Erythroblast (primary cell): ENCODE results near the gene SPATA17.

Source experiments
- DNase-seq, 2 experiments: peaks; one replicate each; lab custom pipeline; 2025; lab: John Stamatoyannopoulos, UW
- GATA1 ChIP-seq: IDR thresholded peaks from 2 replicates; pipeline ENCODE4 v1.6.1; 2011; ENCODE audit warnings: low read depth, mild to moderate bottlenecking, control low read depth, low read length, moderate library complexity
- POLR2A ChIP-seq: IDR thresholded peaks from 2 replicates; pipeline ENCODE4 v1.6.1; 2011; ENCODE audit warnings: mild to moderate bottlenecking, low read length

Gene SPATA17

GRCh38 chr1:217856342-217857034, 225.3 kb downstream of the SPATA17 start:
- TF ChIP-seq POLR2A = no peak
- no peak for TF ChIP-seq GATA1

GRCh38 chr1:217857061-217857460, 225.9 kb downstream of the SPATA17 start:
- no peak for TF ChIP-seq POLR2A
- no peak for TF ChIP-seq GATA1
- no peak for DNase-seq

More at GRCh38 chr1:217856342-217857034, 225.3 kb downstream of the SPATA17 start:
- DNase-seq = no peak

GRCh38 chr1:217861658-217862057, 230.5 kb downstream of the SPATA17 start:
- DNase-seq = no peak
- TF ChIP-seq GATA1 = no peak
- TF ChIP-seq POLR2A = no peak

GRCh38 chr1:217867446-217867995, 236.4 kb downstream of the SPATA17 start:
- TF ChIP-seq GATA1 (no peak), POLR2A (no peak)
- DNase-seq = no peak

GRCh38 chr1:217871955-217872354, 240.8 kb downstream of the SPATA17 start:
- DNase-seq = no peak
- TF ChIP-seq GATA1 (no peak), POLR2A (no peak)

- TF ChIP-seq GATA1 (no peak), POLR2A (no peak)
- no peak for DNase-seq
These were observed 244.1 kb downstream of the SPATA17 start for GRCh38 chr1:217875229-217875628.

GRCh38 chr1:217876401-217876800, 245.3 kb downstream of the SPATA17 start:
- DNase-seq = no peak
- TF ChIP-seq POLR2A (no peak), GATA1 (no peak)

- TF ChIP-seq GATA1 (no peak), POLR2A (no peak)
- no peak for DNase-seq
These were observed 245.8 kb downstream of the SPATA17 start for GRCh38 chr1:217876896-217877295.

GRCh38 chr1:217881131-217881543, 250.0 kb downstream of the SPATA17 start:
- TF ChIP-seq GATA1 = no peak
- TF ChIP-seq POLR2A = no peak
- DNase-seq = no peak

- TF ChIP-seq GATA1 (no peak), POLR2A (no peak)
- DNase-seq = no peak
These were observed 250.6 kb downstream of the SPATA17 start for GRCh38 chr1:217881607-217882332.

- TF ChIP-seq POLR2A (no peak), GATA1 (no peak)
- no peak for DNase-seq
These were observed 254.0 kb downstream of the SPATA17 start for GRCh38 chr1:217885181-217885580.

GRCh38 chr1:217888328-217888727, 257.2 kb downstream of the SPATA17 start:
- TF ChIP-seq GATA1 (no peak), POLR2A (no peak)
- no peak for DNase-seq

GRCh38 chr1:217889401-217889800, 258.3 kb downstream of the SPATA17 start:
- DNase-seq = peak; percentile 3 to 5
- no peak for TF ChIP-seq POLR2A

- DNase-seq = no peak
- TF ChIP-seq POLR2A = no peak
- no peak for TF ChIP-seq GATA1
These were observed 260.8 kb downstream of the SPATA17 start for GRCh38 chr1:217891966-217892365.
